Panc1 (cell line): ENCODE data around the gene PLCG2. TPM values are rescaled to one million over a fixed set of nuclear protein-coding genes. Genes with fewer than 3 reads are reported as not detected.

ENCODE experiments used
- ATAC-seq: fragments of 200-7000 bp; cut with Tn5 transposase; 2 replicates; pipeline ENCODE4 v1.9.1; 2020; ENCODE audit warnings: mild to moderate bottlenecking, moderate library complexity
- BruUV-seq: library from RNA; stranded (reverse); fragments of 400-500 nt; replicated peaks from 2 replicates; lab custom pipeline; 2021; lab: Mats Ljungman, UMichigan
- CTCF ChIA-PET: fragments of 300-600 bp; sonication (Branson Sonifier 250); formaldehyde crosslinking; loops from one replicate; lab custom pipeline; 2022; ENCODE audit warnings: antibody characterized with exemption; lab: Charles Lee
- POLR2A ChIA-PET: fragments of 300-600 bp; sonication (Branson Sonifier 250); formaldehyde crosslinking; loops from one replicate; lab custom pipeline; 2022; ENCODE audit warnings: antibody characterized with exemption; lab: Charles Lee
- DNase-seq: peaks from one replicate; pipeline ENCODE4 v3.0.0-alpha.2; 2010; ENCODE audit warnings: low read depth, low spot score
- H3K27ac ChIP-seq: 2 replicates; pipeline ENCODE4 v1.5.1; 2011; ENCODE audit warnings: mild to moderate bottlenecking, low read length, inconsistent platforms
- H3K27me3 ChIP-seq: fragments of 200-500 bp; sonication (Bioruptor generic); 2 replicates; pipeline ENCODE4 v1.6.0; 2014; ENCODE audit warnings: low read length, inconsistent platforms; ENCODE audit not compliant: control insufficient read depth, insufficient read depth
- H3K36me3 ChIP-seq: fragments of 200-500 bp; sonication (Bioruptor generic); 2 replicates; pipeline ENCODE4 v1.5.1; 2014; ENCODE audit warnings: inconsistent platforms, mild to moderate bottlenecking, low read length, moderate library complexity; ENCODE audit not compliant: control insufficient read depth, insufficient read depth
- H3K4me1 ChIP-seq: 2 replicates; pipeline ENCODE4 v1.5.1; 2011; ENCODE audit warnings: inconsistent platforms, mild to moderate bottlenecking, low read length, moderate library complexity; ENCODE audit not compliant: control insufficient read depth, insufficient read depth
- H3K4me3 ChIP-seq, 2 experiments: 2 replicates each; pipeline ENCODE4 v1.5.1; 2011 to 2012; ENCODE audit warnings: low read depth in 2 of 2, low read length in 2 of 2, mild to moderate bottlenecking in 2 of 2, inconsistent platforms in 1 of 2, moderate library complexity in 1 of 2
- H3K9me3 ChIP-seq: fragments of 200-500 bp; sonication (Bioruptor generic); 2 replicates; pipeline ENCODE4 v1.5.1; 2014; ENCODE audit warnings: low read depth, mild to moderate bottlenecking, inconsistent platforms, low read length, moderate library complexity; ENCODE audit not compliant: control insufficient read depth, insufficient read depth
- CTCF ChIP-seq: fragments of 450-650 bp; IDR thresholded peaks from 2 replicates; pipeline ENCODE4 v1.5.1; 2017; ENCODE audit warnings: mild to moderate bottlenecking
- POLR2AphosphoS5 ChIP-seq: IDR thresholded peaks from 2 replicates; pipeline ENCODE4 v1.6.1; 2012; ENCODE audit warnings: mild to moderate bottlenecking, low read depth, low read length, moderate library complexity
- REST ChIP-seq, 2 experiments: IDR thresholded peaks; 2 replicates each; pipeline ENCODE4 v1.6.1; 2011 to 2012; ENCODE audit warnings: low read depth in 2 of 2, control low read depth in 1 of 2, low read length in 1 of 2, mild to moderate bottlenecking in 1 of 2, moderate library complexity in 1 of 2; ENCODE audit not compliant: insufficient read depth in 1 of 2
- TCF7L2 ChIP-seq: IDR thresholded peaks from 2 replicates; pipeline ENCODE4 v1.6.1; 2011; ENCODE audit warnings: mild to moderate bottlenecking, low read depth, low read length, inconsistent platforms
- in situ Hi-C: cut with HindIII; loops from 2 replicates; pipeline ENCODE4 v1.10.0; 2016; ENCODE audit warnings: low sequenced_read_pairs, low pct_unique_long_range_greater_than_20kb
- intact Hi-C: fragments of 100-400 bp; cut with micrococcal nuclease; formaldehyde crosslinking; loops from one replicate; pipeline ENCODE4 v1.10.0; 2022; ENCODE audit not compliant: unreplicated experiment
- total RNA-seq: library from RNA; stranded (reverse); gene quantifications from one replicate; pipeline ENCODE4 v1.2.1, GENCODE V29; 2021; ENCODE audit not compliant: unreplicated experiment

Gene PLCG2
- total RNA-seq, 1 experiment from 2014 or later, result 10.8 TPM

- ChIA-PET POLR2A (no interaction called here), CTCF (no interaction called here)
- Histone ChIP-seq H3K9me3 (no peaks in the 10 kb centered on the region), H3K27me3 (no peaks in the 10 kb centered on the region), H3K4me1 (0 out of 2 replicates have a peak, but pooled peaks cover 2% of the 10 kb centered on the region), H3K27ac (no peak overlapping the region), H3K36me3 (no peaks in the 10 kb centered on the region), H3K4me3 (no peak overlapping the region)
- TF ChIP-seq POLR2AphosphoS5 (no peak), TCF7L2 (no peak), CTCF (peak; percentile 31)
- in situ Hi-C loops (no loop called here), intact Hi-C loops (no loop called here)
- BruUV-seq, result no TSS peak
- ATAC-seq (peak; percentile 78; the same call in 1 of the 2 replicates), DNase-seq (no peak)
Observed at GRCh38 chr16:81996664-81997509, 217.8 kb downstream of the PLCG2 start.

GRCh38 chr16:81997738-81998137 is 218.6 kb downstream of the PLCG2 start:
- no peaks in the 10 kb centered on the region for H3K36me3 ChIP-seq
- H3K27ac ChIP-seq, result no peak overlapping the region
- in situ Hi-C loops (no loop called here), intact Hi-C loops (no loop called here)
- POLR2A ChIA-PET, result no interaction called here
- no peaks in the 10 kb centered on the region for H3K9me3 ChIP-seq
- BruUV-seq, result no TSS peak
- CTCF ChIA-PET, result no interaction called here
- no peak overlapping the region for H3K4me3 ChIP-seq
- no peaks in the 10 kb centered on the region for H3K27me3 ChIP-seq
- TF ChIP-seq REST (IDR thresholded peaks at IDR 0.05; ENCODE audit: insufficient read depth in 1 of 2, low read depth in 2 of 2, low read length in 1 of 2), result no peak
- no peak for TF ChIP-seq TCF7L2
- no peak for TF ChIP-seq POLR2AphosphoS5
- TF ChIP-seq CTCF, result no peak
- H3K4me1 ChIP-seq, result 0 out of 2 replicates have a peak, but pooled peaks cover 2% of the 10 kb centered on the region
- no peak for DNase-seq
- peak; percentile 64 for ATAC-seq
